Measurements from ENCODE around the gene GRXCR1.

DNA sequence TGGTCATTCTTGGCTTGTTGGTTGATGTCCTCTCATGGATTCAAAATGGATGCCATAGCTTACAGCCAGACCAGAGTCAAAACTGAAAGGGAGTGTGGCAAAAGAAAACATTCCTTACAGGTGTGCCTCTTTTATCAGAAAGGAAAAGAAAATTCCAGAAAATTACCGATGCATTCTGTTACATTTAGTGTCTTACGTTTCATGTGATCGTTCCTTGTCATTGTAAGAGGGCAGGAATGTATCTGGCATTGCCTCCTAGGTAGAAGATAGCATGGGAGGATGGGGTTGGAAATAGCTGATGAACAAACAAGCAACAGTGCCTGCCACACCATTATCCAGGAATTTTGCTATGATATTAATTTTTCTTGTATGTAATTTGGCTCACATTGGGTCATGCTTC, 13.1 kb downstream of the GRXCR1 start:
- TF ChIP-seq, protein P1, sequence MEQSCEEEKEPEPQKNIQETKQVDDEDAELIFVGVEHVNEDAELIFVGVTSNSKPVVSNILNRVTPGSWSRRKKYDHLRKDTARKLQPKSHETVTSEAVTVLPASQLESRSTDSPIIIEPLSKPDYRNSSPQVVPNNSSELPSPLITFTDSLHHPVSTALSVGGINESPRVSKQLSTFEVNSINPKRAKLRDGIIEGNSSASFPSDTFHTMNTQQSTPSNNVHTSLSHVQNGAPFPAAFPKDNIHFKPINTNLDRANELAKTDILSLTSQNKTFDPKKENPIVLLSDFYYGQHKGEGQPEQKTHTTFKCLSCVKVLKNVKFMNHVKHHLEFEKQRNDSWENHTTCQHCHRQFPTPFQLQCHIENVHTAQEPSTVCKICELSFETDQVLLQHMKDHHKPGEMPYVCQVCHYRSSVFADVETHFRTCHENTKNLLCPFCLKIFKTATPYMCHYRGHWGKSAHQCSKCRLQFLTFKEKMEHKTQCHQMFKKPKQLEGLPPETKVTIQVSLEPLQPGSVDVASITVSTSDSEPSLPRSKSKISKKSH (CRISPR knock-in tag; IDR thresholded peaks at IDR 0.05; ENCODE audit: borderline replicate concordance): no peak
- no peak for TF ChIP-seq ZFP36L2 (CRISPR knock-in tag; IDR thresholded peaks at IDR 0.05)
- TF ChIP-seq, protein P2, sequence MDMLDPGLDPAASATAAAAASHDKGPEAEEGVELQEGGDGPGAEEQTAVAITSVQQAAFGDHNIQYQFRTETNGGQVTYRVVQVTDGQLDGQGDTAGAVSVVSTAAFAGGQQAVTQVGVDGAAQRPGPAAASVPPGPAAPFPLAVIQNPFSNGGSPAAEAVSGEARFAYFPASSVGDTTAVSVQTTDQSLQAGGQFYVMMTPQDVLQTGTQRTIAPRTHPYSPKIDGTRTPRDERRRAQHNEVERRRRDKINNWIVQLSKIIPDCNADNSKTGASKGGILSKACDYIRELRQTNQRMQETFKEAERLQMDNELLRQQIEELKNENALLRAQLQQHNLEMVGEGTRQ (IDR thresholded peaks at IDR 0.05; ENCODE audit: low read depth, low read length): no peak
- TF ChIP-seq, protein P2 (CRISPR knock-in tag; IDR thresholded peaks at IDR 0.05; ENCODE audit: borderline replicate concordance): no peak
- TF ChIP-seq, protein P3, sequence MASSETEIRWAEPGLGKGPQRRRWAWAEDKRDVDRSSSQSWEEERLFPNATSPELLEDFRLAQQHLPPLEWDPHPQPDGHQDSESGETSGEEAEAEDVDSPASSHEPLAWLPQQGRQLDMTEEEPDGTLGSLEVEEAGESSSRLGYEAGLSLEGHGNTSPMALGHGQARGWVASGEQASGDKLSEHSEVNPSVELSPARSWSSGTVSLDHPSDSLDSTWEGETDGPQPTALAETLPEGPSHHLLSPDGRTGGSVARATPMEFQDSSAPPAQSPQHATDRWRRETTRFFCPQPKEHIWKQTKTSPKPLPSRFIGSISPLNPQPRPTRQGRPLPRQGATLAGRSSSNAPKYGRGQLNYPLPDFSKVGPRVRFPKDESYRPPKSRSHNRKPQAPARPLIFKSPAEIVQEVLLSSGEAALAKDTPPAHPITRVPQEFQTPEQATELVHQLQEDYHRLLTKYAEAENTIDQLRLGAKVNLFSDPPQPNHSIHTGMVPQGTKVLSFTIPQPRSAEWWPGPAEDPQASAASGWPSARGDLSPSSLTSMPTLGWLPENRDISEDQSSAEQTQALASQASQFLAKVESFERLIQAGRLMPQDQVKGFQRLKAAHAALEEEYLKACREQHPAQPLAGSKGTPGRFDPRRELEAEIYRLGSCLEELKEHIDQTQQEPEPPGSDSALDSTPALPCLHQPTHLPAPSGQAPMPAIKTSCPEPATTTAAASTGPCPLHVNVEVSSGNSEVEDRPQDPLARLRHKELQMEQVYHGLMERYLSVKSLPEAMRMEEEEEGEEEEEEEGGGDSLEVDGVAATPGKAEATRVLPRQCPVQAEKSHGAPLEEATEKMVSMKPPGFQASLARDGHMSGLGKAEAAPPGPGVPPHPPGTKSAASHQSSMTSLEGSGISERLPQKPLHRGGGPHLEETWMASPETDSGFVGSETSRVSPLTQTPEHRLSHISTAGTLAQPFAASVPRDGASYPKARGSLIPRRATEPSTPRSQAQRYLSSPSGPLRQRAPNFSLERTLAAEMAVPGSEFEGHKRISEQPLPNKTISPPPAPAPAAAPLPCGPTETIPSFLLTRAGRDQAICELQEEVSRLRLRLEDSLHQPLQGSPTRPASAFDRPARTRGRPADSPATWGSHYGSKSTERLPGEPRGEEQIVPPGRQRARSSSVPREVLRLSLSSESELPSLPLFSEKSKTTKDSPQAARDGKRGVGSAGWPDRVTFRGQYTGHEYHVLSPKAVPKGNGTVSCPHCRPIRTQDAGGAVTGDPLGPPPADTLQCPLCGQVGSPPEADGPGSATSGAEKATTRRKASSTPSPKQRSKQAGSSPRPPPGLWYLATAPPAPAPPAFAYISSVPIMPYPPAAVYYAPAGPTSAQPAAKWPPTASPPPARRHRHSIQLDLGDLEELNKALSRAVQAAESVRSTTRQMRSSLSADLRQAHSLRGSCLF (CRISPR knock-in tag; IDR thresholded peaks at IDR 0.05; ENCODE audit: borderline replicate concordance): no peak

Data from HepG2 (cell line).